Measurements from ENCODE around the gene TIMM17B. TPM values are rescaled to one million over a fixed set of nuclear protein-coding genes. Genes with fewer than 3 reads are reported as not detected.
A peak's percentile ranks its signal among the peaks of the same experiment; 100 is the strongest.

TIMM17B gene
- total RNA-seq, 1 experiment from 2014 or later, result 89.7 TPM

DNA sequence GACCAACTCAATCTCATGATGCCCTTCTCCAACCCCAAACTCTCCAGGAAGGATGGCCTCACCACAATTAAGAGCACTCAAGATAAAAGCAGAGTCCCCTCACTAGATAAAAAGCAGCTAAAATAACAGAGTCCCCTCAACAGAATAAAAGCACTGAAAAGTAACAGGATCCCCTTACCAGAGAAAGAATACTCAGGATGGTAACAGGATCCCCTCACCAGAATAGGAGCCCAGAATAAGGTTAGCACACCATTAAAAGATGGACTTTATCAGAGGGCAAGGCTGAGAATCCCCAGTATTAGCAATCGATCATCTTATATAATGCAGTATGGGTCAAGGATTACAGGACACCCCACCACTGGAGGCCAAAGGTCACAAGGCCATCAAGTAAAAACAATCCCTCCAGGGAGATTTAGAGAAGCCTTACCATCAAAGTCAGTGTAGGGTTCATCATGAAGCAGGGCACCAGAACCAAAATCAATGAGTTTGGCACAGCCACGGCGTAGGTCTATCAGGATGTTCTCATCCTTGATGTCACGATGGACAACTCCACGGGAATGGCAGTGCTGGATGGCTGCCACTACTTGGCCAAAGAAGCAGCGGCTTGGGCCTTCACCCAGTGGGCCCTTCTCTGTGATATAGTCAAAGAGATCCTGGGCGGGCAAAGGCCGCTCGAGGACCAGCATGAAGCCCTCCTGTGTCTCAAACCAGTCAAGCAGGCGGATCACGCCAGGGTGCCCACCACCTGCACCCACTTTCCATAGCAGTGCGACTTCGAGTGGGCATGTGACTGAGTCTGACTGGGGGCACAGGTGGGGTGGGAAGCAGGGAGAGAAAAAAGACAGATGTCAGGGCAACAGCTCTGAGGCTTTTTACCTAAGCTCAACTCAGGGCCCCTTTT, 17.3 kb upstream of the TIMM17B start:
- H2AFZ ChIP-seq (ENCODE audit: low read length), result no peak overlapping the region
- peak overlapping the region; percentile 87 for H3K4me2 ChIP-seq (ENCODE audit: insufficient read depth, insufficient read length, low read length)
- Mint-ChIP-seq H3K27me3 (ENCODE audit: low read depth) (peaks cover 7% of the 10 kb centered on the region), H3K4me3 (peak overlapping the region; percentile 25 to 65), H3K4me1 (peaks cover 19 to 47% of the 10 kb centered on the region in 2 experiments), H3K36me3 (ENCODE audit: insufficient read depth in 1 of 3, low read depth in 3 of 3) (peaks cover 54 to 64% (median 61%) of the 10 kb centered on the region in 3 experiments), H3K9me3 (peaks cover 76% of the 10 kb centered on the region in 2 experiments), H3K27ac (peak overlapping the region in 1 of 3 experiments; percentile 81; a peak in 2 of 7 replicates)
- no peak overlapping the region for H2AK5ac ChIP-seq (ENCODE audit: insufficient read length, low read length)
- no peaks in the 10 kb centered on the region for H3K9me3 ChIP-seq (ENCODE audit: control insufficient read depth, low read depth, low read length)
- H4K8ac ChIP-seq (replicated peaks; ENCODE audit: insufficient read length, low read depth, low read length), result no peak overlapping the region
- no peak overlapping the region for H3T11ph ChIP-seq (ENCODE audit: low read length)
- H3K23ac ChIP-seq (ENCODE audit: insufficient read length, low read depth, low read length), result no peak overlapping the region
- H2BK5ac ChIP-seq (ENCODE audit: insufficient read length, low read length), result no peak overlapping the region
- DNase-seq, result no peak
- no peak overlapping the region for H2BK120ac ChIP-seq (ENCODE audit: low read depth, low read length, poor library complexity, severe bottlenecking)
- H2BK15ac ChIP-seq (ENCODE audit: low read depth, low read length), result no peak overlapping the region
- H3K9ac ChIP-seq (ENCODE audit: extremely low read depth, insufficient read length, low read length), result peak overlapping the region; percentile 2
- no peak overlapping the region for H4K5ac ChIP-seq (ENCODE audit: insufficient read length, low read depth, low read length)
- H4K20me1 ChIP-seq (ENCODE audit: control insufficient read depth, insufficient read depth, insufficient read length), result peaks cover 2% of the 10 kb centered on the region
- H2BK20ac ChIP-seq (ENCODE audit: low read depth, low read length, poor library complexity, severe bottlenecking), result no peak overlapping the region
- no CpG with 5 or more reads among the region's 13 CpGs for WGBS (ENCODE audit: extremely low coverage, insufficient read length, low lambda C conversion rate)
- no peaks in the 10 kb centered on the region for H3K23me2 ChIP-seq (ENCODE audit: insufficient read length, low read depth, low read length, poor library complexity, severe bottlenecking)
- H3K4me1 ChIP-seq (ENCODE audit: insufficient read depth, low read length), result peaks cover 1% of the 10 kb centered on the region; the same call in 1 of the 2 replicates
- no peak overlapping the region for H3K56ac ChIP-seq (ENCODE audit: insufficient read length, low read depth, low read length)
- no peak overlapping the region for H4K91ac ChIP-seq (ENCODE audit: insufficient read length, low read depth, low read length)
- peak overlapping the region; percentile 24 for H3K27ac ChIP-seq (ENCODE audit: insufficient read length, low read depth, low read length)
- no peak for TF ChIP-seq CTCF (conservative IDR thresholded peaks at IDR 0.05)
- H3K27me3 ChIP-seq (ENCODE audit: insufficient read depth, low read length), result no peaks in the 10 kb centered on the region
- H3K79me1 ChIP-seq (ENCODE audit: insufficient read depth, low read depth, low read length, poor library complexity, severe bottlenecking), result peaks cover 4% of the 10 kb centered on the region
- H3K79me2 ChIP-seq (ENCODE audit: insufficient read depth, low read length), result peaks cover 26% of the 10 kb centered on the region
- no peak overlapping the region for H3K4ac ChIP-seq (ENCODE audit: low read depth, low read length)
- H3K18ac ChIP-seq (ENCODE audit: insufficient read length, low read depth, low read length), result no peak overlapping the region
- no peak overlapping the region for H2BK12ac ChIP-seq (ENCODE audit: insufficient read length, low read depth, low read length)
- no peak overlapping the region for H3K14ac ChIP-seq (ENCODE audit: insufficient read depth, low read length)
